Progenitor cell of endocrine pancreas (in vitro differentiated cells): Measurements from ENCODE around the gene GDPD1. TPM values are rescaled to one million over a fixed set of nuclear protein-coding genes. Genes with fewer than 3 reads are reported as not detected.
"Not testable (repeated sequence)": the region's sequence is repeated elsewhere in the genome, so short reads cannot be mapped to it uniquely, and the experiment has no call there.

Source experiments
- DNase-seq: peaks from one replicate; pipeline ENCODE4 v3.0.0; 2021; ENCODE audit warnings: low spot score; ENCODE audit not compliant: unreplicated experiment
- H3K27ac Mint-ChIP-seq: 2 replicates; pipeline ENCODE4 v1.8.0; 2021; ENCODE audit warnings: mild to moderate bottlenecking, moderate library complexity, mixed read lengths
- H3K27me3 Mint-ChIP-seq: 2 replicates; pipeline ENCODE4 v1.8.0; 2021; ENCODE audit warnings: mixed read lengths
- H3K36me3 Mint-ChIP-seq: 2 replicates; pipeline ENCODE4 v1.8.0; 2022; ENCODE audit warnings: mixed read lengths; ENCODE audit not compliant: insufficient read depth
- H3K4me1 Mint-ChIP-seq: 2 replicates; pipeline ENCODE4 v1.8.0; 2021; ENCODE audit warnings: low read depth, mixed read lengths
- H3K4me3 Mint-ChIP-seq: 2 replicates; pipeline ENCODE4 v1.8.0; 2021; ENCODE audit warnings: low read depth, mild to moderate bottlenecking, moderate library complexity, mixed read lengths
- H3K9me3 Mint-ChIP-seq: 2 replicates; pipeline ENCODE4 v1.8.0; 2021; ENCODE audit warnings: low read depth, mixed read lengths
- CTCF ChIP-seq: fragments of 200-600 bp; sonication (generic); IDR thresholded peaks from one replicate; pipeline ENCODE4 v1.5.0; 2021; ENCODE audit warnings: antibody characterized with exemption, mild to moderate bottlenecking; ENCODE audit not compliant: unreplicated experiment
- total RNA-seq: library from RNA; stranded (reverse); gene quantifications from 2 replicates; pipeline ENCODE4 v1.2.1, GENCODE V29; 2021

Gene GDPD1
- total RNA-seq, 1 donor from 2014 or later: 19.5 TPM

- Mint-ChIP-seq H3K27me3 (no peaks in the 10 kb centered on the region), H3K4me1 (peaks cover 7% of the 10 kb centered on the region), H3K27ac (peak overlapping the region; percentile 99), H3K4me3 (peak overlapping the region; percentile 92), H3K9me3 (no peaks in the 10 kb centered on the region), H3K36me3 (peaks cover 6% of the 10 kb centered on the region)
- DNase-seq: no peak
- no peak for TF ChIP-seq CTCF
These were observed 992 bp downstream of the GDPD1 start for GRCh38 chr17:59221159-59221847.

GRCh38 chr17:59223813-59224212 is 3.5 kb downstream of the GDPD1 start:
- no peaks in the 10 kb centered on the region for H3K9me3 Mint-ChIP-seq
- no peak overlapping the region for H3K4me3 Mint-ChIP-seq
- H3K4me1 Mint-ChIP-seq: peaks cover 7% of the 10 kb centered on the region
- no peaks in the 10 kb centered on the region for H3K27me3 Mint-ChIP-seq
- TF ChIP-seq CTCF: no peak
- H3K36me3 Mint-ChIP-seq: peaks cover 6% of the 10 kb centered on the region
- H3K27ac Mint-ChIP-seq: no peak overlapping the region
- no peak for DNase-seq

GRCh38 chr17:59228588-59228987 is 8.3 kb downstream of the GDPD1 start:
- H3K4me1 Mint-ChIP-seq, DNase-seq, H3K27ac Mint-ChIP-seq, H3K9me3 Mint-ChIP-seq, H3K4me3 Mint-ChIP-seq, H3K27me3 Mint-ChIP-seq, H3K36me3 Mint-ChIP-seq: not testable (repeated sequence)

GRCh38 chr17:59230764-59231163 is 10.5 kb downstream of the GDPD1 start:
- TF ChIP-seq CTCF: no peak
- Mint-ChIP-seq H3K27ac (no peak overlapping the region), H3K36me3 (no peaks in the 10 kb centered on the region), H3K4me1 (no peaks in the 10 kb centered on the region), H3K9me3 (no peaks in the 10 kb centered on the region), H3K27me3 (no peaks in the 10 kb centered on the region), H3K4me3 (no peak overlapping the region)
- no peak for DNase-seq

- Mint-ChIP-seq H3K4me1 (no peaks in the 10 kb centered on the region), H3K27ac (no peak overlapping the region), H3K9me3 (no peaks in the 10 kb centered on the region), H3K27me3 (no peaks in the 10 kb centered on the region), H3K36me3 (no peaks in the 10 kb centered on the region), H3K4me3 (no peak overlapping the region)
- TF ChIP-seq CTCF: no peak
- DNase-seq: no peak
These were observed 14.3 kb downstream of the GDPD1 start for GRCh38 chr17:59234631-59235030.

GRCh38 chr17:59238906-59239305 is 18.6 kb downstream of the GDPD1 start:
- DNase-seq: no peak
- Mint-ChIP-seq H3K9me3 (no peaks in the 10 kb centered on the region), H3K4me1 (no peaks in the 10 kb centered on the region), H3K27ac (no peak overlapping the region), H3K36me3 (no peaks in the 10 kb centered on the region), H3K4me3 (no peak overlapping the region), H3K27me3 (no peaks in the 10 kb centered on the region)
- no peak for TF ChIP-seq CTCF
